Trophoblast cell (in vitro differentiated cells and primary cell): ENCODE measurements around the gene STRN.

Experiments
- DNase-seq, 2 donors: peaks; one replicate each; pipeline ENCODE4 v3.0.0-alpha.2; 2016
- H2AFZ ChIP-seq: 2 replicates; pipeline ENCODE4 v1.6.1; 2013; ENCODE audit warnings: low read length, moderate library complexity, mild to moderate bottlenecking; ENCODE audit not compliant: insufficient read depth, poor library complexity
- H2AK5ac ChIP-seq: 2 replicates; pipeline ENCODE4 v1.6.1; 2013; ENCODE audit warnings: mild to moderate bottlenecking, low read length
- H2BK120ac ChIP-seq: 2 replicates; pipeline ENCODE4 v1.6.1; 2013; ENCODE audit warnings: low read length, mild to moderate bottlenecking, moderate library complexity; ENCODE audit not compliant: insufficient read depth, poor library complexity
- H2BK12ac ChIP-seq: 2 replicates; pipeline ENCODE4 v1.6.1; 2013; ENCODE audit warnings: mild to moderate bottlenecking, low read length, moderate library complexity
- H2BK5ac ChIP-seq: 2 replicates; pipeline ENCODE4 v1.6.1; 2013; ENCODE audit warnings: low read length, low read depth, moderate library complexity, mild to moderate bottlenecking; ENCODE audit not compliant: poor library complexity
- H3K14ac ChIP-seq: 2 replicates; pipeline ENCODE4 v1.6.1; 2013; ENCODE audit warnings: mild to moderate bottlenecking, low read length
- H3K18ac ChIP-seq: 2 replicates; pipeline ENCODE4 v1.6.1; 2013; ENCODE audit warnings: mild to moderate bottlenecking, low read length
- H3K23ac ChIP-seq: 2 replicates; pipeline ENCODE4 v1.6.1; 2013; ENCODE audit warnings: low read length
- H3K27ac ChIP-seq: 2 replicates; pipeline ENCODE4 v1.5.1; 2013; ENCODE audit warnings: low read depth, mild to moderate bottlenecking, inconsistent platforms, low read length, moderate library complexity
- H3K27me3 ChIP-seq: 2 replicates; pipeline ENCODE4 v1.6.1; 2013; ENCODE audit warnings: inconsistent platforms, mild to moderate bottlenecking, low read length, moderate library complexity; ENCODE audit not compliant: insufficient read depth
- H3K36me3 ChIP-seq, 2 experiments: 1 replicate in 1 of 2; 2 replicates in 1 of 2; pipeline ENCODE4 v1.6.1; 2013; ENCODE audit warnings: low read length in 2 of 2, mild to moderate bottlenecking in 2 of 2, moderate library complexity in 1 of 2; ENCODE audit not compliant: insufficient read depth in 2 of 2, control insufficient read depth in 1 of 2
- H3K4ac ChIP-seq: 2 replicates; pipeline ENCODE4 v1.6.1; 2013; ENCODE audit warnings: low read depth, mild to moderate bottlenecking, low read length, moderate library complexity
- H3K4me1 ChIP-seq, 2 experiments: 1 replicate in 1 of 2; 2 replicates in 1 of 2; pipeline ENCODE4 v1.6.1; 2013; ENCODE audit warnings: low read length in 2 of 2, mild to moderate bottlenecking in 2 of 2, moderate library complexity in 1 of 2; ENCODE audit not compliant: insufficient read depth in 2 of 2, control insufficient read depth in 1 of 2
- H3K4me2 ChIP-seq: 2 replicates; pipeline ENCODE4 v1.6.1; 2013; ENCODE audit warnings: inconsistent platforms, mild to moderate bottlenecking, low read length, moderate library complexity
- H3K4me3 ChIP-seq: 2 replicates; pipeline ENCODE4 v1.5.1; 2013; ENCODE audit warnings: mild to moderate bottlenecking, low read depth, low read length, inconsistent platforms
- H3K79me1 ChIP-seq: one replicate; pipeline ENCODE4 v1.6.1; 2013; ENCODE audit warnings: low read length
- H3K79me2 ChIP-seq: 2 replicates; pipeline ENCODE4 v1.6.1; 2013; ENCODE audit warnings: low read length, mild to moderate bottlenecking; ENCODE audit not compliant: control insufficient read depth, insufficient read depth, poor library complexity
- H3K9ac ChIP-seq: 2 replicates; pipeline ENCODE4 v1.6.1; 2013; ENCODE audit warnings: mild to moderate bottlenecking, low read length
- H3K9me3 ChIP-seq: 2 replicates; pipeline ENCODE4 v1.6.1; 2013; ENCODE audit warnings: low read depth, mild to moderate bottlenecking, control low read depth, inconsistent platforms, low read length; ENCODE audit not compliant: insufficient read depth
- H4K12ac ChIP-seq: 2 replicates; pipeline ENCODE4 v1.6.1; 2013; ENCODE audit warnings: low read depth, mild to moderate bottlenecking, low read length, moderate library complexity
- H4K8ac ChIP-seq: 2 replicates; pipeline ENCODE4 v1.6.1; 2013; ENCODE audit warnings: low read depth, mild to moderate bottlenecking, low read length, moderate library complexity
- H4K91ac ChIP-seq: one replicate; pipeline ENCODE4 v1.6.1; 2013; ENCODE audit warnings: low read depth, mild to moderate bottlenecking, low read length, moderate library complexity
- WGBS: extraction: QIAGEN DNeasy Blood & Tissue Kit; methylation state at CpG from one replicate; pipeline ENCODE4 v1.1.7; 2013; ENCODE audit warnings: missing lambda C conversion rate; ENCODE audit not compliant: insufficient read length, insufficient coverage; ENCODE audit errors: extremely low coverage; 5-methylcytosine and 5-hydroxymethylcytosine counted together

Gene STRN

DNA sequence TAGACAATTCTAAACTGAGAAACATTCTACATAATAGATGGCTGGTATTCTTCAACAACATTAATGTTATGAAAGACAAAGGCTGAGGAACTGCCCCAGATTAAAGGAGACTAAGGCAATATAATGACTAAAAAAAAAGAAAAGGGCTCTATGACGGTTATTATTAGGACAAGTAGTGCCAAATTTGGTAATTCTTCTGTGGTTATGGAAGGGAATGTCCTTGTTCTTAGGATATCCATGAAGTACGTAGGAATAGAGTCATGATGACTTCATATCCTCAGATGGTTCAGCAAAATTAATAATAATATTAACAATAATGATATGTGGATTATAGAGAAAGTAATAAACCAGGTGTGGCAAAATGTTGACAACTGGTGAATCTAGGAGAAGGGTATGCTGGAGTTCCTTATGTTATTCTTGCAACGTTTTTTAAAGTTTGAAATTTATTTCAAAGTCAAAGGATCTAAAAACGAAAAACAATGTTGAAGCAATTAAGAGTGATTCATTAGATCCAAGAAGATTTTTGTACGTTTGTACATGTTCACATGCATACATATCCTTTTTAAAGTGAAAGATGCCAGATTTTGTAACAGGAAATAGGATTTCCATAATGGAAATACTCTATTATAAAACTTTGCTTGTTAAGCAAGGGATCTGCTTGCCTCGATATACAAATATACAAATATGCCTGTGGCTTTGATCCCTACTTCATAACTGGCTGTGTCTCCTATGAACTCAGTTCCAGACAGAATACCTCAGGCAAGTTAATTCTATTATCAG lies 27.7 kb upstream of the STRN start:
- H2AK5ac ChIP-seq, result no peak overlapping the region
- no peak overlapping the region for H3K23ac ChIP-seq
- no peak overlapping the region for H4K8ac ChIP-seq
- no peak overlapping the region for H3K4me3 ChIP-seq
- H3K4me2 ChIP-seq, result no peak overlapping the region
- no peak overlapping the region for H3K18ac ChIP-seq
- no peak overlapping the region for H4K91ac ChIP-seq
- H3K9me3 ChIP-seq, result no peaks in the 10 kb centered on the region
- H3K4me1 ChIP-seq, result no peaks in the 10 kb centered on the region
- no peak overlapping the region for H2BK5ac ChIP-seq
- H3K9ac ChIP-seq, result no peak overlapping the region
- no peak overlapping the region for H3K14ac ChIP-seq
- H4K12ac ChIP-seq, result no peak overlapping the region
- no CpG with 5 or more reads among the region's 6 CpGs for WGBS
- no peak overlapping the region for H2AFZ ChIP-seq
- H3K36me3 ChIP-seq, result peaks cover 1 to 3% of the 10 kb centered on the region in 2 experiments
- no peak overlapping the region for H2BK12ac ChIP-seq
- H3K79me2 ChIP-seq, result no peaks in the 10 kb centered on the region
- H3K27me3 ChIP-seq, result no peaks in the 10 kb centered on the region
- no peak overlapping the region for H3K4ac ChIP-seq
- no peak overlapping the region for H3K27ac ChIP-seq
- H3K79me1 ChIP-seq, result no peaks in the 10 kb centered on the region
- DNase-seq, result no peak
- no peak overlapping the region for H2BK120ac ChIP-seq

DNA sequence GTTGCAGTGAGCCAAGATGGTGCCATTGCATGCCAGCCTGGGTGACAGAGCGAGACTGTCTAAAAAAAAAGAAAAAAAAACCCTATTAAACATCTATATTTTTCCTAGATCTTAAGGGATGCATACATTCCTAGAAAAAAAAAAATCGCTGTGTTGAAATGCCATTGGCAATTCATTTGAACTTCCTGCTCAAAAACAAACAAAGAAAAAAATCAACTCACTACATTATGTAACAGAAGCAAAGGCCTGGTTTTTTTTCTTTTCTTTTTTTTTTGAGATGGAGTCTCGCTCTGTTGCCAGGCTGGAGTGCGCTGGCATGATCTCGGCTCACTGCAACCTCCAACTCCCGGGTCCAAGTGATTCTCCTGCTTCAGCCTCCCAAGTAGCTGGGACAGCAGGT lies 21.7 kb upstream of the STRN start:
- Histone ChIP-seq H3K4ac (no peak overlapping the region), H3K23ac (no peak overlapping the region), H4K8ac (no peak overlapping the region), H2BK12ac (no peak overlapping the region), H2BK120ac (no peak overlapping the region), H2AFZ (no peak overlapping the region), H2AK5ac (no peak overlapping the region), H3K4me3 (no peak overlapping the region), H3K14ac (no peak overlapping the region), H3K27ac (no peak overlapping the region), H3K4me1 (no peaks in the 10 kb centered on the region), H4K91ac (no peak overlapping the region), H3K18ac (no peak overlapping the region), H4K12ac (no peak overlapping the region), H3K4me2 (no peak overlapping the region), H3K9ac (no peak overlapping the region), H3K27me3 (no peaks in the 10 kb centered on the region), H3K79me1 (no peaks in the 10 kb centered on the region), H3K79me2 (no peaks in the 10 kb centered on the region), H2BK5ac (no peak overlapping the region), H3K36me3 (peaks cover 9 to 11% of the 10 kb centered on the region in 2 experiments), H3K9me3 (no peaks in the 10 kb centered on the region)
- WGBS, result no CpG with 5 or more reads among the region's 6 CpGs
- DNase-seq, result no peak

- Histone ChIP-seq H2AK5ac (no peak overlapping the region), H4K91ac (no peak overlapping the region), H3K27me3 (no peaks in the 10 kb centered on the region), H3K23ac (no peak overlapping the region), H3K4ac (no peak overlapping the region), H2BK5ac (no peak overlapping the region), H3K14ac (no peak overlapping the region), H2AFZ (no peak overlapping the region), H3K18ac (no peak overlapping the region), H3K9ac (no peak overlapping the region), H3K4me2 (no peak overlapping the region), H4K8ac (no peak overlapping the region), H3K4me3 (no peak overlapping the region), H3K27ac (no peak overlapping the region), H2BK120ac (no peak overlapping the region), H3K79me2 (no peaks in the 10 kb centered on the region), H4K12ac (no peak overlapping the region), H3K36me3 (peaks cover 7 to 8% of the 10 kb centered on the region in 2 experiments), H3K4me1 (no peaks in the 10 kb centered on the region), H3K79me1 (no peaks in the 10 kb centered on the region), H2BK12ac (no peak overlapping the region), H3K9me3 (no peaks in the 10 kb centered on the region)
- no CpG with 5 or more reads among the region's 3 CpGs for WGBS
- peak in 1 of 2 donors; percentile 58 for DNase-seq
Measured at GRCh38 chr2:36982467-36982866, 16.1 kb upstream of the STRN start.

- Histone ChIP-seq H2BK5ac (no peak overlapping the region), H2AFZ (no peak overlapping the region), H3K27me3 (no peaks in the 10 kb centered on the region), H2BK12ac (no peak overlapping the region), H3K4me2 (no peak overlapping the region), H3K23ac (no peak overlapping the region), H3K4me1 (no peaks in the 10 kb centered on the region), H3K4ac (no peak overlapping the region), H3K18ac (no peak overlapping the region), H3K14ac (no peak overlapping the region), H3K79me2 (no peaks in the 10 kb centered on the region), H3K9me3 (no peaks in the 10 kb centered on the region), H3K36me3 (peaks cover 4 to 5% of the 10 kb centered on the region in 2 experiments), H4K12ac (no peak overlapping the region), H4K8ac (no peak overlapping the region), H2AK5ac (no peak overlapping the region), H3K27ac (no peak overlapping the region), H2BK120ac (no peak overlapping the region), H4K91ac (no peak overlapping the region), H3K79me1 (no peaks in the 10 kb centered on the region), H3K4me3 (no peak overlapping the region), H3K9ac (no peak overlapping the region)
- WGBS, result no CpG with 5 or more reads among the region's 2 CpGs
- no peak for DNase-seq
Measured at GRCh38 chr2:36981911-36982310, 15.6 kb upstream of the STRN start.
